Amygdala (tissue), 56 donors: ENCODE data around the gene C2CD4C.
A peak's percentile ranks its signal among the peaks of the same experiment; 100 is the strongest.
"Not testable (repeated sequence)": the region's sequence is repeated elsewhere in the genome, so short reads cannot be mapped to it uniquely, and the experiment has no call there.

Experiments
- DNase-seq, 56 donors: peaks; one replicate each; lab custom pipeline; 2025; lab: John Stamatoyannopoulos, UW

The C2CD4C gene, protein sequence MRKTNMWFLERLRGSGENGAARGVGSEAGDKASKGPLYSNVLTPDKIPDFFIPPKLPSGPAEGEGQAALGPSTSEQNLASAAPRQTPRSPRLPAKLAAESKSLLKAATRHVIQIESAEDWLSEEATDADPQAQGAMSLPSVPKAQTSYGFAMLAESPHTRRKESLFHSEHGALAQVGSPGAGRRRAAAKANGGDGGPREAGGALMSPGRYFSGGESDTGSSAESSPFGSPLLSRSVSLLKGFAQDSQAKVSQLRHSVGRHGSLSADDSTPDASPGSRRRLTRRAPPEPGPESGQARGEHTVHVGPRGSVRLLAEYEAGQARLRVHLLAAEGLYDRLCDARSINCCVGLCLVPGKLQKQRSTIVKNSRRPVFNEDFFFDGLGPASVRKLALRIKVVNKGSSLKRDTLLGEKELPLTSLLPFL

GRCh38 chr19:408902-409515 is at the start of gene C2CD4C:
Gene C2CD4C, minus strand, starts transcription at chr19:409147. Its CDS starts 786 bp downstream, at chr19:408361.
- peak in 7 of 56 donors; percentile 25 to 46 (median 32) for DNase-seq

DNA sequence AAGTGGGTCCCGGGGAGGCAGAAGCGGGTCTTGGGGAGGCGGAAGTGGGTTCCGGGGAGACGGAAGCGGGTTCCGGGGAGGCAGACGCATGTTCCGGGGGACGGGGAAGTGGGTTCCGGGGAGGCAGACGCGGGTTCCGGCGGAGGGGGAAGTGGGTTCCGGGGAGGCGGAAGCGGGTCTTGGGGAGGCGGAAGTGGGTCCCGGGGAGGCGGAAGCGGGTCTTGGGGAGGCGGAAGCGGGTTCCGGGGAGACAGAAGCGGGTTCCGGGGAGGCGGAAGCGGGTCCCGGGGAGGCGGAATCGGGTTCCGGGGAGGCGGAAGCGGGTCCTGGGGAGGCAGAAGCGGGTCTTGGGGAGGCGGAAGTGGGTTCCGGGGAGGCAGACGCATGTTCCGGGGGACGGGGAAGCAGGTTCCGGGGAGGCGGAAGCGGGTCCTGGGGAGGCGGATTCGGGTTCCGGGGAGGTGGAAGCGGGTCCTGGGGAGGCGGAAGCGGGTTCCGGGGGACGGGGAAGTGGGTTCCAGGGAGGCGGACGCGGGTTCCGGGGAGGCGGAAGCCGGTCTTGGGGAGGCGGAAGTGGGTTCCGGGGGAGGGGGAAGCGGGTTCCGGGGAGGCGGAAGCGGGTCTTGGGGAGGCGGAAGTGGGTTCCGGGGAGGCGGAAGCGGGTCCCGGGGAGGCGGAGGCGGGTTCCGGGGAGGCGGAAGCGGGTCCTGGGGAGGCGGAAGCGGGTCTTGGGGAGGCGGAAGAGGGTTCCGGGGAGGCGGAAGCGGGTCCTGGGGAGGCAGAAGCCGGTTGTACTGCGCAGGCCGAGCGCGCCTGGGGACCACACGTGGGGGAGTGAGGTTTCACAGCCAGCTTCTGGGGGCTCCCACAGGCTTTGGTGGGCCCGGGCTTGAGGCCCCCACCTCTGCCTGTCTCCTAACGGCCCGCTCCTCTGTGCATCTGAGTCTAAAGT is 49.4 kb upstream of the C2CD4C start:
- no peak for DNase-seq

GRCh38 chr19:457636-458035 is 48.7 kb upstream of the C2CD4C start:
- no peak for DNase-seq

- DNase-seq, result no peak
These were observed 47.7 kb upstream of the C2CD4C start for GRCh38 chr19:456547-457110.

GRCh38 chr19:455851-456546 is 47.1 kb upstream of the C2CD4C start:
- DNase-seq, result no peak

DNA sequence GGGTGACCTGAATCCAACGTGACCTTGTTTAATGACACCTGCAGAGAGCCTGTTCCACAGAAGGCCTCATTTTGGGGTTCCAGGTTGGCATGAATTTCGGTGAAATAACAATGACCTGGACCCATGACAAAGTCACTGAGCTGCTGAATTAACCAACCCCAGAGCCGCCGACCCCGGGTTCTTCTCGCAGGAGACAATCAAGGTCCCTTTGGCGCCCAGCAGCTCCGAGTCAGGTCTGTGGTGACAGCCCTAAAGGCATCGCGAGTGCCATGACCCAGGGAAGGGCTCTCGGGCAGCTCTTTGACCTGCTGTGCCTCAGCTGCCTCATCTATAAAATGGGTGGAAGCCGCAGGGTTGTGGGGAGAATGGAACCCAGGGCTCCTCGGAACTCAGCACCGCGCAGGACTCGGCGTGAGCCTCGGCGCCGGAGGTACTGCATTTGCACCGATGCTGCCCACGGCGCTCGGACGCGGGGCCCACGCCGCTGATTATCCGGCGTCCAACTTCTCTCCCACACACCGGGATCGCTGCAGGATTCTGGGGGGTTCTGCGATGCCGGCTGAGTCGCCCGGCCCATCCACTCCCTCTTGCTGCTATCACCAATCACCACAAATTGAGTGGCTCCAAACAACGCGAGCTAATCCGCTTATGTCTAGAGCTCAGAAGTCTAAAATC is 46.2 kb upstream of the C2CD4C start:
- DNase-seq, result no peak

DNA sequence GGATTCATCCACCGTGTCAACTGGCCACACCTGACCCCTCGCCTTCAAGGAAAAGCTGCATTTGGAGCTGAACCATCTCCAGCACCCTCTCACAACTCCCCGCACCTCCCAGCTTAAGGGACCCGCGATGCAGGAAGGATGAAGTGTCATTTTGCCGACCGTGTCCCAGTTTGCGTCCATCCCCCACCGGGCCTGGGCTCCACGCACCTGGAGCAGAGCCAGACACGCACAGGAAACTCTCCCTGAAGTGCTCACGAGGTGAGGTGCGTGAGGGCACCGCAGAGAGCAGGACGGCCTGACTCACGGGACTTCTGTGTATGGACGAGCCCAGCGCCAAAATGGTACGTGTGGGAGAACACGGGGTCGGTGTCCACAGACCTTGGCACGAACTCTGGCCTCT is 44.7 kb upstream of the C2CD4C start:
- no peak for DNase-seq

DNA sequence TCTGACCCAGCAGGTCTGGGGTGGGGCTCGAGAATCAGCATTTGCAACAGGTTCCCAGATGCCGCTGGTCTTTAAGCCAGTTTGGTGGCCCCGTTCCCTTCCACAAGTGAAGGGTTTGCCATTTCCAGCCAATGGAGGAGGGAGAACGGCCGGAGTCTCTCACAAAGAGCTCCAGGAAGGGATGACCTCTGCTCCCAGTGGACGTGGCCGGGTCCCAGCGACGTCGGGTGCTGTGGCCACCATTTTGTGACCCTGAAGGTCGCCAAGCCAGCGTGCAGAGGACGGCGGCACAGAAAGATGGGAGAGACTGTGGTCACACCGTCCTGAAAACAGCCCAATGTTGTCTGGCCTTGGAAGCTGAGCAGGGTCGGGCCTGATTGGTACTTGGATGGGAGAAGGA is 43.9 kb upstream of the C2CD4C start:
- no peak for DNase-seq

DNA sequence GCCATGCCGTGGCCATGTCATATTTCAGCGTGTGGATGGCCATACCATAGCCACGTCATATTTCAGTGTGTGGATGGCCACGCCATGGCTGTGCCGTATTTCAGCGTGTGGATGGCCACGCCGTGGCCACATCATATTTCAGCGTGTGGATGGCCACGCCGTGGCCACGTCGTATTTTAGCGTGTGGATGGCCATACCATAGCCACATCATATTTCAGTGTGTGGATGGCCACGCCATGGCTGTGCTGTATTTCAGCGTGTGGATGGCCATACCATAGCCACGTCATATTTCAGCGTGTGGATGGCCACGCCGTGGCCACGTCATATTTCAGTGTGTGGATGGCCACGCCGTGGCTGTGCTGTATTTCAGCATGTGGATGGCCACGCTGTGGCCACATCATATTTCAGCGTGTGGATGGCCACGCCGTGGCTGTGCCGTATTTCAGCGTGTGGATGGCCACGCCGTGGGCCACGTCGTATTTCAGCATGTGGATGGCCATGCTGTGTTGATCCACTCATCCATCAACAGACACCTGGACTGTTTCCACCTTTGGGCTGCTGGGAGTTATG is 42.0 kb upstream of the C2CD4C start:
- DNase-seq, result not testable (repeated sequence)

DNA sequence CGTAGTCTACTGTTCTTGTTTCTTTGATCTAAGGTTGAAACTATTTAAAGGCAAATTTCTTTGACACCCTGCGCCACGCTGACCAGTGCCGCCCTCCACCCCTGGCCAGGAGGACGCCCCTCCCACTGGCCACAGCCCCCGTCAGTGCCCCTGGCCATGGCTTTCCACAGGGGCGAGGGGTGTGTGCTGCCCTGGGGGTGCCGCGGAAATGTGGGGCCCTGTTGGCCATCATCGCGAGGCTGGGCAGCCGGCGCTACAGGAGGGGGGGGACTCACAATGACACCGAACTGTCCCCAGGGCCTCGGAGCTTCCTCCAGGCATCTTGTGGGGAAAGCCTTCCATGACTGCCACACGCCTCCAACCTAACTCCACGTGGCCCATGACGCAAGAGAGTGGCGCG is 41.0 kb upstream of the C2CD4C start:
- no peak for DNase-seq

DNA sequence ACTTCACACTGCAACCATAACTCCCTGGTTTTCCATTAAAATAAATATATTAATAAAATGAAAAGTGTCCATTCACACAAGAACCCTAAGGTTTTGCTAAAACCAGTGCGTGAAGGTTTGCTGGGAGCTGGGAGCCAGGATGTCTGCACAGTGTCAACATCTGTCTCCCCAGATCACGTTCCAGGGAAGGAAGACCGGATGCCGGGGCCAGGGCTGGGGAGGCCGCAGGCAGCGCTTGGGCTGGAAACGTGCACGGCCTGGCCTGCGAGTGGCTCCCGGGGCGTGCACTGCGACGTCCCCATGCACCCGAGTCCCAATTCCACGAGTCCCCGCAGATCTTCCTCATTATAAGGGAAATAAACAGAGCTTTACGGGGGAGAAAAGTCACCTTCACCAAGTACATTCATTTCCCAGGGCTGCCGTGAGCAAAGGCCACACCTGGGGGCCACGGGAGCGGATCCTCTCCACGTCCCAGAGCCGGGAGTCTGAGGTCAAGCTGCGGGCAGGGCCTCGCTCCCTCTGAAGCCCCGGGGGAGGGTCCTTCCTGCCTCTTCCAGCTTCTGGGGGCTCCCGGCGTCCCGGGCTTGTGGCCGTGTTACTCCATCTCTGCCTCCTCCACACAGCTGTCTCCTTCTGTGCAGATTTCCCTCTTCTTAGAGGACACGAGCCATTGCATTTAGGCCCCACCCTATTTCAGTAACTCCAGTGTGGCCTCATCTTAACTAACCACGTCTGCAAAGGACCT is 39.0 kb upstream of the C2CD4C start:
- no peak for DNase-seq

- DNase-seq, result no peak
These were observed 38.1 kb upstream of the C2CD4C start for GRCh38 chr19:447064-447426.

- DNase-seq, result no peak
These were observed 35.8 kb upstream of the C2CD4C start for GRCh38 chr19:444677-445210.

- DNase-seq, result no peak
These were observed 34.1 kb upstream of the C2CD4C start for GRCh38 chr19:443005-443404.

DNA sequence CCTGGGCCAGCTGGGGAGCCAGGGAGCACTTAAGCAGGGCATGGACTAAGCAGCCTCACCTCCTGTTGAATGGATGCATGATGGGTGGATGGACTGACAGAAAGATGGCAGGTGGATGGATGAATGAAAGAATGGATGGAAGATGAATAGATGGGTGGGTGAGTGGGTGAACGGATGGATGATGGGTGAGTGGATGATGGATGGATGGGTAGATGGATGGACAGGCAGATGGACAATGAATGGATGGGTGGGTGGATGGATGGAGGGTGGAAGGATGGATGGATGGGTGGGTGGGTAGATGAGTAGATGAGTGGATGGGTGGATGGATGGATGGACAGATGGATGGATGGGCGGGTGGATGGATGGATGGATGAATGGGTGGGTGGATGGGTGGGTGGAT is 33.1 kb upstream of the C2CD4C start:
- no peak for DNase-seq

DNA sequence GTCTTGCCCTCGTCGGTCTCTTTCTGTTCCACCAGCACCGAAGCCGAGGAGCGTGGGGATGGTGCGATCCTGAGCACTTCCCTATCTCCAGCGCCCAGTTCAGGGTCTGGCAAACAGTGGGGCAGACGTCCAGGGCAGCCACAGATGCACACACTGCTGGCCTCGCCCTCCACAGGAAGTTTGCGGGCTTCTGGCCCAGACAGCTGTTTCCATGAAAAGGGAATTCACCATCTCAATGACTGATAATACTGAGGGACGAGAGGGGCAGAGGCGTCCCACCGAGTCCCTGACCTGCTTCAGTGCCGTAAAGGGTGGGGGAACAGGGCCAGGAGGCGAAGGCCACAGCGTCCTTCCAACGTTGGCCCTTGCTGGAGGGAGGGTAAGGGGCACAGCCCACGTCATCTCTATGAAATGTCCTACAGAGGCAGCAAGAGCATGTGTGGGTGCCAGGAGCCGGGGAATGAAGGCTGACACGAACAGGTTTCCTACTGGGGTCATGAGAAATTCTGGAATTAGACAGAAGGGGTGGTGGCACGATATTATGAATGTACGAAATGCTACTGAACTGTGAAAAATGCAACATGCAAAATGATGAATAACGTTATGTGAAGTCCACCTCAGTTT is 32.4 kb upstream of the C2CD4C start:
- DNase-seq, result peak in 2 of 56 donors; percentile 6 to 10

- no peak for DNase-seq
These were observed 31.7 kb upstream of the C2CD4C start for GRCh38 chr19:440391-441212.
